H9 (cell line): ENCODE measurements around the gene TMEM204. TPM values are rescaled to one million over a fixed set of nuclear protein-coding genes. Genes with fewer than 3 reads are reported as not detected.

Experiments used
- DNase-seq: peaks from one replicate; pipeline ENCODE4 v3.0.0-alpha.2; 2017
- H2AFZ ChIP-seq: one replicate; pipeline ENCODE4 v1.6.1; 2013; ENCODE audit warnings: mild to moderate bottlenecking, low read length, control low read depth, moderate library complexity
- H2AK5ac ChIP-seq: 2 replicates; pipeline ENCODE4 v1.6.1; 2013; ENCODE audit warnings: low read length, control low read depth, mixed read lengths; ENCODE audit not compliant: insufficient read length
- H2BK120ac ChIP-seq: one replicate; pipeline ENCODE4 v1.6.1; 2013; ENCODE audit warnings: low read depth, mild to moderate bottlenecking, low read length, control low read depth, inconsistent platforms; ENCODE audit not compliant: poor library complexity, severe bottlenecking
- H2BK12ac ChIP-seq: 2 replicates; pipeline ENCODE4 v1.6.1; 2013; ENCODE audit warnings: low read length, control low read depth, mixed read lengths, low read depth; ENCODE audit not compliant: insufficient read length
- H2BK15ac ChIP-seq: 2 replicates; pipeline ENCODE4 v1.6.1; 2013; ENCODE audit warnings: low read depth, low read length, control low read depth
- H2BK20ac ChIP-seq: one replicate; pipeline ENCODE4 v1.6.1; 2013; ENCODE audit warnings: low read depth, mild to moderate bottlenecking, low read length, control low read depth, inconsistent platforms; ENCODE audit not compliant: poor library complexity, severe bottlenecking
- H2BK5ac ChIP-seq: 2 replicates; pipeline ENCODE4 v1.6.1; 2013; ENCODE audit warnings: low read length, control low read depth, mixed read lengths; ENCODE audit not compliant: insufficient read length
- H3K14ac ChIP-seq: 2 replicates; pipeline ENCODE4 v1.6.1; 2013; ENCODE audit warnings: low read length, control low read depth; ENCODE audit not compliant: insufficient read depth
- H3K18ac ChIP-seq: 2 replicates; pipeline ENCODE4 v1.6.1; 2013; ENCODE audit warnings: low read depth, mild to moderate bottlenecking, mixed read lengths, low read length, control low read depth; ENCODE audit not compliant: insufficient read length
- H3K23ac ChIP-seq: 2 replicates; pipeline ENCODE4 v1.6.1; 2013; ENCODE audit warnings: low read length, control low read depth, mixed read lengths, low read depth; ENCODE audit not compliant: insufficient read length
- H3K23me2 ChIP-seq: 2 replicates; pipeline ENCODE4 v1.6.1; 2013; ENCODE audit warnings: low read depth, mild to moderate bottlenecking, mixed read lengths, low read length, control low read depth; ENCODE audit not compliant: insufficient read length, poor library complexity, severe bottlenecking
- H3K27ac ChIP-seq: 2 replicates; pipeline ENCODE4 v1.5.1; 2013; ENCODE audit warnings: low read length, control low read depth, mixed read lengths, low read depth; ENCODE audit not compliant: insufficient read length
- H3K27me3 ChIP-seq: 2 replicates; pipeline ENCODE4 v1.6.1; 2013; ENCODE audit warnings: low read length, control low read depth, inconsistent platforms; ENCODE audit not compliant: insufficient read depth
- H3K4ac ChIP-seq: 2 replicates; pipeline ENCODE4 v1.6.1; 2013; ENCODE audit warnings: low read depth, mild to moderate bottlenecking, control low read depth, inconsistent platforms, low read length, moderate library complexity
- H3K4me1 ChIP-seq: 2 replicates; pipeline ENCODE4 v1.6.1; 2013; ENCODE audit warnings: low read length, control low read depth, inconsistent platforms; ENCODE audit not compliant: insufficient read depth
- H3K4me2 ChIP-seq: 2 replicates; pipeline ENCODE4 v1.6.1; 2013; ENCODE audit warnings: low read length, control low read depth, mixed read lengths; ENCODE audit not compliant: insufficient read length, insufficient read depth
- H3K56ac ChIP-seq: 2 replicates; pipeline ENCODE4 v1.6.1; 2013; ENCODE audit warnings: low read depth, mild to moderate bottlenecking, mixed read lengths, low read length, control low read depth; ENCODE audit not compliant: insufficient read length
- H3K79me1 ChIP-seq: 2 replicates; pipeline ENCODE4 v1.6.1; 2013; ENCODE audit warnings: low read depth, mild to moderate bottlenecking, moderate library complexity, low read length, control low read depth, inconsistent platforms; ENCODE audit not compliant: insufficient read depth, poor library complexity, severe bottlenecking
- H3K79me2 ChIP-seq: 2 replicates; pipeline ENCODE4 v1.6.1; 2013; ENCODE audit warnings: low read length, control low read depth, inconsistent platforms; ENCODE audit not compliant: insufficient read depth
- H3K9ac ChIP-seq: 2 replicates; pipeline ENCODE4 v1.6.1; 2013; ENCODE audit warnings: low read length, control low read depth, mixed read lengths; ENCODE audit not compliant: insufficient read length; ENCODE audit errors: extremely low read depth
- H3K9me3 ChIP-seq: one replicate; pipeline ENCODE4 v1.6.1; 2013; ENCODE audit warnings: low read depth, low read length, inconsistent platforms; ENCODE audit not compliant: control insufficient read depth
- H3T11ph ChIP-seq: one replicate; pipeline ENCODE4 v1.6.1; 2013; ENCODE audit warnings: mild to moderate bottlenecking, low read length, control low read depth, inconsistent platforms
- H4K20me1 ChIP-seq: one replicate; pipeline ENCODE4 v1.6.1; 2013; ENCODE audit not compliant: control insufficient read depth, insufficient read length, insufficient read depth
- H4K5ac ChIP-seq: 2 replicates; pipeline ENCODE4 v1.6.1; 2013; ENCODE audit warnings: low read depth, mild to moderate bottlenecking, mixed read lengths, low read length, control low read depth; ENCODE audit not compliant: insufficient read length
- H4K8ac ChIP-seq: replicated peaks from 2 replicates; pipeline ENCODE4 v1.6.1; 2013; ENCODE audit warnings: low read length, control low read depth, mixed read lengths, low read depth; ENCODE audit not compliant: insufficient read length
- H4K91ac ChIP-seq: 2 replicates; pipeline ENCODE4 v1.6.1; 2013; ENCODE audit warnings: low read depth, mild to moderate bottlenecking, moderate library complexity, mixed read lengths, low read length, control low read depth; ENCODE audit not compliant: insufficient read length
- H3K27ac Mint-ChIP-seq, 3 experiments: 2 replicates in 2 of 3; 3 replicates in 1 of 3; pipeline ENCODE4 v1.8.0; 2020 to 2021; ENCODE audit warnings: mixed read lengths in 3 of 3, mild to moderate bottlenecking in 1 of 3, moderate library complexity in 1 of 3
- H3K27me3 Mint-ChIP-seq: 2 replicates; pipeline ENCODE4 v1.8.0; 2021; ENCODE audit warnings: low read depth, mild to moderate bottlenecking, moderate library complexity, mixed read lengths
- H3K36me3 Mint-ChIP-seq, 3 experiments: 2 replicates in 2 of 3; 3 replicates in 1 of 3; pipeline ENCODE4 v1.8.0; 2020 to 2021; ENCODE audit warnings: low read depth in 3 of 3, mixed read lengths in 3 of 3; ENCODE audit not compliant: insufficient read depth in 1 of 3
- H3K4me1 Mint-ChIP-seq, 2 experiments: 2 replicates each; pipeline ENCODE4 v1.8.0; 2020; ENCODE audit warnings: mixed read lengths in 2 of 2
- H3K4me3 Mint-ChIP-seq, 2 experiments: 2 replicates in 1 of 2; 3 replicates in 1 of 2; pipeline ENCODE4 v1.8.0; 2020 to 2021; ENCODE audit warnings: mild to moderate bottlenecking in 2 of 2, mixed read lengths in 2 of 2, moderate library complexity in 1 of 2
- H3K9me3 Mint-ChIP-seq, 2 experiments: 2 replicates in 1 of 2; 3 replicates in 1 of 2; pipeline ENCODE4 v1.8.0; 2020; ENCODE audit warnings: mild to moderate bottlenecking in 2 of 2, mixed read lengths in 2 of 2, moderate library complexity in 1 of 2
- CTCF ChIP-seq: fragments of 200-600 bp; sonication (generic); conservative IDR thresholded peaks from 3 replicates; pipeline ENCODE4 v1.8.0; 2021; ENCODE audit warnings: antibody characterized with exemption, mild to moderate bottlenecking
- WGBS: extraction: QIAGEN DNeasy Blood & Tissue Kit; methylation state at CpG from one replicate; pipeline ENCODE4 v1.1.7; 2013; ENCODE audit warnings: missing lambda C conversion rate, low lambda C conversion rate, mixed read lengths; ENCODE audit not compliant: insufficient read length; ENCODE audit errors: extremely low coverage; 5-methylcytosine and 5-hydroxymethylcytosine counted together
- total RNA-seq: library from RNA; stranded (reverse); gene quantifications from 2 replicates; pipeline ENCODE4 v1.2.1, GENCODE V29; 2021

TMEM204 gene
- total RNA-seq, 1 experiment from 2014 or later = not detected

GRCh38 chr16:1543085-1543896 lies 9.8 kb downstream of the TMEM204 start:
- H2BK12ac ChIP-seq = no peak overlapping the region
- H3K4me3 Mint-ChIP-seq = no peak overlapping the region
- H4K8ac ChIP-seq = no peak overlapping the region
- no peak overlapping the region for H4K91ac ChIP-seq
- no peak overlapping the region for H3K9ac ChIP-seq
- WGBS = no CpG with 5 or more reads among the region's 30 CpGs
- TF ChIP-seq CTCF = 0 out of 3 replicates have a peak, but pooled peaks have one; percentile 27
- H2BK20ac ChIP-seq = no peak overlapping the region
- no peak overlapping the region for H3K4me2 ChIP-seq
- H3K18ac ChIP-seq = no peak overlapping the region
- no peaks in the 10 kb centered on the region for H3K9me3 ChIP-seq
- no peak overlapping the region for H2BK120ac ChIP-seq
- no peaks in the 10 kb centered on the region for H3K23me2 ChIP-seq
- no peaks in the 10 kb centered on the region for H3K79me2 ChIP-seq
- no peaks in the 10 kb centered on the region for H3K27me3 Mint-ChIP-seq
- H2AFZ ChIP-seq = no peak overlapping the region
- peaks cover 2 to 3% of the 10 kb centered on the region in 2 experiments; a peak in 2 of 4 replicates for H3K4me1 Mint-ChIP-seq
- no peak overlapping the region for H3K23ac ChIP-seq
- H3K4ac ChIP-seq = no peak overlapping the region
- no peak overlapping the region for H2BK5ac ChIP-seq
- H3T11ph ChIP-seq = no peak overlapping the region
- no peak overlapping the region for H3K14ac ChIP-seq
- H3K9me3 Mint-ChIP-seq = no peaks in the 10 kb centered on the region
- peak; percentile 51 for DNase-seq
- H3K79me1 ChIP-seq = no peaks in the 10 kb centered on the region
- no peak overlapping the region for H4K5ac ChIP-seq
- no peak overlapping the region for H2AK5ac ChIP-seq
- H4K20me1 ChIP-seq = no peaks in the 10 kb centered on the region
- no peaks in the 10 kb centered on the region; a peak in 1 of 7 replicates for H3K36me3 Mint-ChIP-seq
- no peak overlapping the region for H3K27ac ChIP-seq
- H2BK15ac ChIP-seq = no peak overlapping the region
- H3K27me3 ChIP-seq = no peaks in the 10 kb centered on the region
- H3K56ac ChIP-seq = no peak overlapping the region
- H3K4me1 ChIP-seq = no peaks in the 10 kb centered on the region
- H3K27ac Mint-ChIP-seq = peak overlapping the region in 1 of 3 experiments; percentile 75; a peak in 2 of 7 replicates
